Trophoblast cell (in vitro differentiated cells and primary cell): Measurements from ENCODE around the gene RAB3B.

Experiments used
- DNase-seq, 2 donors: peaks; one replicate each; pipeline ENCODE4 v3.0.0-alpha.2; 2016
- H2AFZ ChIP-seq: 2 replicates; pipeline ENCODE4 v1.6.1; 2013; ENCODE audit warnings: low read length, moderate library complexity, mild to moderate bottlenecking; ENCODE audit not compliant: insufficient read depth, poor library complexity
- H2AK5ac ChIP-seq: 2 replicates; pipeline ENCODE4 v1.6.1; 2013; ENCODE audit warnings: mild to moderate bottlenecking, low read length
- H2BK120ac ChIP-seq: 2 replicates; pipeline ENCODE4 v1.6.1; 2013; ENCODE audit warnings: low read length, mild to moderate bottlenecking, moderate library complexity; ENCODE audit not compliant: insufficient read depth, poor library complexity
- H2BK12ac ChIP-seq: 2 replicates; pipeline ENCODE4 v1.6.1; 2013; ENCODE audit warnings: mild to moderate bottlenecking, low read length, moderate library complexity
- H2BK5ac ChIP-seq: 2 replicates; pipeline ENCODE4 v1.6.1; 2013; ENCODE audit warnings: low read length, low read depth, moderate library complexity, mild to moderate bottlenecking; ENCODE audit not compliant: poor library complexity
- H3K14ac ChIP-seq: 2 replicates; pipeline ENCODE4 v1.6.1; 2013; ENCODE audit warnings: mild to moderate bottlenecking, low read length
- H3K18ac ChIP-seq: 2 replicates; pipeline ENCODE4 v1.6.1; 2013; ENCODE audit warnings: mild to moderate bottlenecking, low read length
- H3K23ac ChIP-seq: 2 replicates; pipeline ENCODE4 v1.6.1; 2013; ENCODE audit warnings: low read length
- H3K27ac ChIP-seq: 2 replicates; pipeline ENCODE4 v1.5.1; 2013; ENCODE audit warnings: low read depth, mild to moderate bottlenecking, inconsistent platforms, low read length, moderate library complexity
- H3K27me3 ChIP-seq: 2 replicates; pipeline ENCODE4 v1.6.1; 2013; ENCODE audit warnings: inconsistent platforms, mild to moderate bottlenecking, low read length, moderate library complexity; ENCODE audit not compliant: insufficient read depth
- H3K36me3 ChIP-seq, 2 experiments: 1 replicate in 1 of 2; 2 replicates in 1 of 2; pipeline ENCODE4 v1.6.1; 2013; ENCODE audit warnings: low read length in 2 of 2, mild to moderate bottlenecking in 2 of 2, moderate library complexity in 1 of 2; ENCODE audit not compliant: insufficient read depth in 2 of 2, control insufficient read depth in 1 of 2
- H3K4ac ChIP-seq: 2 replicates; pipeline ENCODE4 v1.6.1; 2013; ENCODE audit warnings: low read depth, mild to moderate bottlenecking, low read length, moderate library complexity
- H3K4me1 ChIP-seq, 2 experiments: 1 replicate in 1 of 2; 2 replicates in 1 of 2; pipeline ENCODE4 v1.6.1; 2013; ENCODE audit warnings: low read length in 2 of 2, mild to moderate bottlenecking in 2 of 2, moderate library complexity in 1 of 2; ENCODE audit not compliant: insufficient read depth in 2 of 2, control insufficient read depth in 1 of 2
- H3K4me2 ChIP-seq: 2 replicates; pipeline ENCODE4 v1.6.1; 2013; ENCODE audit warnings: inconsistent platforms, mild to moderate bottlenecking, low read length, moderate library complexity
- H3K4me3 ChIP-seq: 2 replicates; pipeline ENCODE4 v1.5.1; 2013; ENCODE audit warnings: mild to moderate bottlenecking, low read depth, low read length, inconsistent platforms
- H3K79me1 ChIP-seq: one replicate; pipeline ENCODE4 v1.6.1; 2013; ENCODE audit warnings: low read length
- H3K79me2 ChIP-seq: 2 replicates; pipeline ENCODE4 v1.6.1; 2013; ENCODE audit warnings: low read length, mild to moderate bottlenecking; ENCODE audit not compliant: control insufficient read depth, insufficient read depth, poor library complexity
- H3K9ac ChIP-seq: 2 replicates; pipeline ENCODE4 v1.6.1; 2013; ENCODE audit warnings: mild to moderate bottlenecking, low read length
- H3K9me3 ChIP-seq: 2 replicates; pipeline ENCODE4 v1.6.1; 2013; ENCODE audit warnings: low read depth, mild to moderate bottlenecking, control low read depth, inconsistent platforms, low read length; ENCODE audit not compliant: insufficient read depth
- H4K12ac ChIP-seq: 2 replicates; pipeline ENCODE4 v1.6.1; 2013; ENCODE audit warnings: low read depth, mild to moderate bottlenecking, low read length, moderate library complexity
- H4K8ac ChIP-seq: 2 replicates; pipeline ENCODE4 v1.6.1; 2013; ENCODE audit warnings: low read depth, mild to moderate bottlenecking, low read length, moderate library complexity
- H4K91ac ChIP-seq: one replicate; pipeline ENCODE4 v1.6.1; 2013; ENCODE audit warnings: low read depth, mild to moderate bottlenecking, low read length, moderate library complexity
- WGBS: extraction: QIAGEN DNeasy Blood & Tissue Kit; methylation state at CpG from one replicate; pipeline ENCODE4 v1.1.7; 2013; ENCODE audit warnings: missing lambda C conversion rate; ENCODE audit not compliant: insufficient read length, insufficient coverage; ENCODE audit errors: extremely low coverage; 5-methylcytosine and 5-hydroxymethylcytosine counted together

Gene RAB3B

GRCh38 chr1:51942281-51942680 is 48.2 kb downstream of the RAB3B start:
- H3K4ac ChIP-seq, result no peak overlapping the region
- no peak overlapping the region for H4K12ac ChIP-seq
- H2BK120ac ChIP-seq, result no peak overlapping the region
- no peak overlapping the region for H3K27ac ChIP-seq
- no peak overlapping the region for H2AK5ac ChIP-seq
- H4K8ac ChIP-seq, result no peak overlapping the region
- H3K23ac ChIP-seq, result no peak overlapping the region
- no peak overlapping the region for H4K91ac ChIP-seq
- H3K4me3 ChIP-seq, result no peak overlapping the region
- no peak overlapping the region for H3K4me2 ChIP-seq
- H3K36me3 ChIP-seq, result no peaks in the 10 kb centered on the region
- no peak overlapping the region for H2AFZ ChIP-seq
- WGBS, result no CpG with 5 or more reads among the region's 2 CpGs
- H3K9ac ChIP-seq, result no peak overlapping the region
- no peak overlapping the region for H2BK5ac ChIP-seq
- no peaks in the 10 kb centered on the region for H3K79me2 ChIP-seq
- no peaks in the 10 kb centered on the region for H3K27me3 ChIP-seq
- DNase-seq, result no peak
- no peaks in the 10 kb centered on the region for H3K79me1 ChIP-seq
- no peak overlapping the region for H3K14ac ChIP-seq
- H3K4me1 ChIP-seq, result no peaks in the 10 kb centered on the region
- H3K9me3 ChIP-seq, result no peaks in the 10 kb centered on the region
- H3K18ac ChIP-seq, result no peak overlapping the region
- no peak overlapping the region for H2BK12ac ChIP-seq

- Histone ChIP-seq H3K79me2 (no peaks in the 10 kb centered on the region), H4K8ac (no peak overlapping the region), H2BK120ac (no peak overlapping the region), H3K9me3 (no peaks in the 10 kb centered on the region), H3K27ac (no peak overlapping the region), H2AFZ (no peak overlapping the region), H4K12ac (no peak overlapping the region), H3K4me1 (no peaks in the 10 kb centered on the region), H3K36me3 (no peaks in the 10 kb centered on the region), H3K14ac (no peak overlapping the region), H3K79me1 (no peaks in the 10 kb centered on the region), H3K4me2 (no peak overlapping the region), H2BK12ac (no peak overlapping the region), H2BK5ac (no peak overlapping the region), H3K9ac (no peak overlapping the region), H3K18ac (no peak overlapping the region), H3K27me3 (no peaks in the 10 kb centered on the region), H3K23ac (no peak overlapping the region), H3K4me3 (no peak overlapping the region), H3K4ac (no peak overlapping the region), H4K91ac (no peak overlapping the region), H2AK5ac (no peak overlapping the region)
- no peak for DNase-seq
Measured at GRCh38 chr1:51941528-51941927, 49.0 kb downstream of the RAB3B start.

- no peak overlapping the region for H3K23ac ChIP-seq
- H3K27me3 ChIP-seq, result no peaks in the 10 kb centered on the region
- no peak overlapping the region for H2BK5ac ChIP-seq
- H4K91ac ChIP-seq, result no peak overlapping the region
- no peak overlapping the region for H3K18ac ChIP-seq
- H3K27ac ChIP-seq, result no peak overlapping the region
- no peak overlapping the region for H3K4ac ChIP-seq
- H2BK12ac ChIP-seq, result no peak overlapping the region
- H3K9me3 ChIP-seq, result no peaks in the 10 kb centered on the region
- no peaks in the 10 kb centered on the region for H3K36me3 ChIP-seq
- H3K79me2 ChIP-seq, result no peaks in the 10 kb centered on the region
- no peak for DNase-seq
- no peak overlapping the region for H3K4me2 ChIP-seq
- H2BK120ac ChIP-seq, result no peak overlapping the region
- H4K12ac ChIP-seq, result no peak overlapping the region
- no peak overlapping the region for H3K9ac ChIP-seq
- no peaks in the 10 kb centered on the region for H3K4me1 ChIP-seq
- H3K4me3 ChIP-seq, result no peak overlapping the region
- no peak overlapping the region for H4K8ac ChIP-seq
- no peak overlapping the region for H2AFZ ChIP-seq
- no peak overlapping the region for H2AK5ac ChIP-seq
- no CpG with 5 or more reads among the region's 4 CpGs for WGBS
- H3K14ac ChIP-seq, result no peak overlapping the region
- H3K79me1 ChIP-seq, result no peaks in the 10 kb centered on the region
Measured at GRCh38 chr1:51937112-51937511, 53.4 kb downstream of the RAB3B start.

- H2AFZ ChIP-seq, result no peak overlapping the region
- DNase-seq, result peak; percentile 24 to 34
- no peaks in the 10 kb centered on the region for H3K9me3 ChIP-seq
- WGBS, result no CpG with 5 or more reads among the region's 4 CpGs
- H3K4me2 ChIP-seq, result no peak overlapping the region
- H3K4me3 ChIP-seq, result no peak overlapping the region
- H3K79me2 ChIP-seq, result no peaks in the 10 kb centered on the region
- H3K14ac ChIP-seq, result no peak overlapping the region
- H3K4ac ChIP-seq, result no peak overlapping the region
- H2BK5ac ChIP-seq, result no peak overlapping the region
- H2AK5ac ChIP-seq, result no peak overlapping the region
- H3K4me1 ChIP-seq, result no peaks in the 10 kb centered on the region
- no peak overlapping the region for H3K27ac ChIP-seq
- H3K36me3 ChIP-seq, result no peaks in the 10 kb centered on the region
- H2BK12ac ChIP-seq, result no peak overlapping the region
- no peak overlapping the region for H4K8ac ChIP-seq
- no peak overlapping the region for H2BK120ac ChIP-seq
- H3K18ac ChIP-seq, result no peak overlapping the region
- H4K12ac ChIP-seq, result no peak overlapping the region
- H3K27me3 ChIP-seq, result no peaks in the 10 kb centered on the region
- no peak overlapping the region for H3K23ac ChIP-seq
- no peak overlapping the region for H3K9ac ChIP-seq
- no peaks in the 10 kb centered on the region for H3K79me1 ChIP-seq
- H4K91ac ChIP-seq, result no peak overlapping the region
Measured at GRCh38 chr1:51936531-51936930, 54.0 kb downstream of the RAB3B start.
